RWPE1 (cell line): Measurements from ENCODE around the gene CTU2.

Experiments
- CTCF ChIA-PET: fragments of 350-600 bp; sonication (Branson Sonifier 250); formaldehyde crosslinking; extraction: SDS; loops from one replicate; lab custom pipeline; 2021; lab: Yijun Ruan, JAX
- POLR2A ChIA-PET: fragments of 400-600 bp; formaldehyde crosslinking; extraction: SDS; loops from one replicate; lab custom pipeline; 2020; ENCODE audit warnings: antibody characterized with exemption; ENCODE audit not compliant: low non-redundant PET; lab: Yijun Ruan, JAX
- DNase-seq: peaks from one replicate; pipeline ENCODE4 v3.0.0; 2012; ENCODE audit warnings: low spot score
- H3K27ac ChIP-seq: fragments of 450-650 bp; 2 replicates; pipeline ENCODE4 v1.5.1; 2017
- CTCF ChIP-seq: fragments of 450-650 bp; conservative IDR thresholded peaks from 2 replicates; pipeline ENCODE4 v1.5.1; 2017; ENCODE audit warnings: low read depth, mild to moderate bottlenecking

The CTU2 gene

GRCh38 chr16:88727871-88728270, 21.6 kb downstream of the CTU2 start:
- H3K27ac ChIP-seq = no peak overlapping the region
- TF ChIP-seq CTCF = no peak
- CTCF ChIA-PET = no interaction called here
- POLR2A ChIA-PET = no interaction called here
- no peak for DNase-seq

GRCh38 chr16:88730632-88731607, 24.6 kb downstream of the CTU2 start:
- CTCF ChIA-PET = no interaction called here

DNA sequence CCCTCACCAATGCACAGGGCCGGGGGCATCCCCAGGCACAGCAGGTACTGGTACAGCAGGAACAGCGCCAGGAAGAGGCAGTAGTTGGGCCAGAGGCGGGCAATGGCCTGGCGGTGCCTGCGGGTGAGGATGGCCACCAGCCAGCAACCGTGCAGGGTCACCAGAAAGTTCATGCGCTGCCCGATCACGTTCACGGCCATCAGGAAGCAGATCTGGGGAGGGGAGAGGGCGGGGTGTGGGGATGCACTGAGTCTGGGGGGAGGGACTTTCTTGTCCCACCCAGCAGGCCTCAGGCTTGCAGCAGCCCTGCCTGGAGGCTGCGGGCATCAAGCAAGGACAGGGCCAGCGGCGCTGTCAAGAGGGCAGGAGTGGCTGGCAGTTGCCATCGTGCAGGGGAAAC, 25.4 kb downstream of the CTU2 start:
- H3K27ac ChIP-seq = peak overlapping the region; percentile 63
- DNase-seq = peak; percentile 69
- ChIA-PET CTCF (interaction anchor here (0.6 kb wide), 1 partner anchor 53 kb away, joined by 3 read pairs; no protein-coding TSS in a partner anchor), POLR2A (no interaction called here)
- TF ChIP-seq CTCF = no peak

More at GRCh38 chr16:88730632-88731607, 24.6 kb downstream of the CTU2 start:
- peak overlapping the region; percentile 24 for H3K27ac ChIP-seq
- DNase-seq = no peak
- no peak for TF ChIP-seq CTCF
- POLR2A ChIA-PET = no interaction called here

DNA sequence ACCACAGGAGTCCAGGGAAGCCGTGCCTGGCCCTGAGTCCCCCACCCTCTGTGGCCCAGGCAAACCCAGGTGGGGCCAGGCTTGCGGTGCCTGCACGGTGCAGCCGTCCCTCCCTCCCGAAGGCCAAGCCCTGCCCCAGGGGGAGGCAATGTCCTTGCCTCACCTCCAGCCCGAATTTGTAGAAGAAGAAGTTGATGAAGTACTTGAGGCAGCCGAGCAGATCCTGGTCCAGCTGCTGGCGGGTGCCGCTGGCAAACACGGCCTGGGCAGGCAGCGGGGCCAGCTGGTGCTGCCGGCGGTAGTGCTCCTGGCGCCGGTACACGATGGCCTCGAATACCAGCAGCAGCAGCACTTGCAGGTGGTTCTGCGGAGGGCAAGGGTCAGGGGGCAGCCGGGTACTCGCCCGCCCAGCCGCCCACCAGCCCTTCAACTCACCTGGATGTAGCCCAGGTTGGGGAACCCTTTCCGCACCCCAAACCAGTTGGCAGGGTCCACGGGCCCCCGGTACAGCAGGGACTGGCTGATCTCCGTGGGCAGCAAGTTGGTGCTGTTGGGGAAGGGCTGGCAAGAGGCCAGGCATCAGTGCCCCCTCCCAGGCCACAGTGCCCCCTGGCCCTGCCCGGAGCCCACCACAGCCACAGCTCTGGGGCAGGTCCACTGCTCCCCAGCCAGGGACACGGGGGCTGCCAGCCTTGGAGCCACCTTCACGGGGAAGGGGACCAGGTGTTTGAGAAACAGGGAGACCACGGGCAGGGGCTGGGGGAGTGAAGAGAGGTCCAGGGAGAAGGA, 26.1 kb downstream of the CTU2 start:
- DNase-seq = peak; percentile 26
- POLR2A ChIA-PET = interaction anchor here (0.6 kb wide), 1 partner anchor 28 kb away, joined by 3 read pairs; no protein-coding TSS in a partner anchor
- peak overlapping the region; percentile 63 for H3K27ac ChIP-seq
- no peak for TF ChIP-seq CTCF
- CTCF ChIA-PET = interaction anchor here (0.6 to 1.0 kb wide), 3 partner anchors 15 to 445 kb away, joined by 3 read pairs; no protein-coding TSS in a partner anchor

DNA sequence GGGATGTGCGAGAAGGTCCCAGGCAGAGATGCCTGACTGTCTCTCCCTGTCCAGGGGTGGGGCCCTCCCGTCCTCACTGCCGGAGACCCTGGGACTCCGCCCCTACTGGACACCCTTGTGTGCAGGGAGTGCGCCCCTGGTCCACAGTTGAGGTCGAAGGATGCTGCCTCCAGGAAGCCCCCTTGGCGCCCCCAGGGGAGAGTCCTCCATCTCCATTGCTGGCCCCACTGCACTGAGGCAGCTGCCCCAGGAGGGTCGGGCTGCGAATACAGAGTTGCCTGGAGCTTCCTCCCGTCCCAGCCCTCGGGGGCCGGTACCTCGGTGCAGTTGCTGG, 26.6 kb downstream of the CTU2 start:
- ChIA-PET CTCF (interaction anchor here (0.7 to 1.0 kb wide), 2 partner anchors 15 to 444 kb away, joined by 3 read pairs; no protein-coding TSS in a partner anchor), POLR2A (no interaction called here)
- TF ChIP-seq CTCF = no peak
- H3K27ac ChIP-seq = peak overlapping the region; percentile 63
- DNase-seq = no peak

DNA sequence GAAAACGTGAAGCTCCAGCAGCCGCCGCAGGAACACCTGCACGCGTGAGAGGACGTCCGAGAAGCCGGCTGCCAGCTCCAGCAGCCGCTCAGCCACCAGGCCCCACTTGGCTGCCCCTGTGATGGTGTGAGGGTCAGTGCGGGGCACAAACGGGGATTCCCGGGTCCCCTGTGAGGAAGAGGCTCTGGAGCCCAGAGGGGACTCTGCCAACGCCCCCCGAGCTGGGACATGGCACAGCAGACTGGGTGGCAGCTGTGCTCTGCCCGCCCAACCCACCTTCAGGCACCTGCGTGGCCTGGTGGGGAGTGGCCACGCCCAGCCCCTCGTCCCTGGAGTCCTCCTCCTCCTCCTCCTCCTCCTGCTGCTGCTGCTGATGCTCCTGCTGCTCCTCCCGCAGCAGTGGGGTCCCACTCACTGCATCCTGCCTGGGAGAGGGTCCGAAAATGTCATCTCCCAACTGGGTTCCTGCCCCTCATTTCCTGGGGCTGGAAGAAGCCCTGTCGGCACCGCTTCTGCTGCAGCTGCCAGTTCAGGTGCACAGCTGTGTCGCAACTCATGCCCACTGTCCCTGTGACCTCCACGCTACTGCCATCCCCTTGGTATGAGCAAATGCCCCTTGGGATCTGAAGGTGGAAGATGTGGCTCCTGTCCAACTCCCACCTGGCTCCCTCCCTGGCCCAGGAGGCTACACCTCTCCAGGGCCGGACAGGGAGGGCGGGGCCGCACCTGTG, 27.5 kb downstream of the CTU2 start:
- CTCF ChIA-PET = interaction anchor here (1.0 to 1.9 kb wide), 2 partner anchors 10 to 14 kb away, joined by 3 to 5 read pairs; no protein-coding TSS in a partner anchor
- POLR2A ChIA-PET = no interaction called here
- no peak for DNase-seq

More for the DNA sequence above, 27.5 kb downstream of the CTU2 start:
- peak overlapping the region; percentile 63 for H3K27ac ChIP-seq
- TF ChIP-seq CTCF = no peak
